GM23248 (cell line): ENCODE results near the gene ITFG1.

Source experiments
- EZH2 ChIP-seq: fragments of 200-600 bp; sonication (generic); IDR thresholded peaks from 2 replicates; pipeline ENCODE4 v1.6.1; 2018; ENCODE audit warnings: antibody characterized with exemption, mild to moderate bottlenecking; ENCODE audit not compliant: insufficient read depth, poor library complexity, severe bottlenecking
- EZH2phosphoT487 ChIP-seq: fragments of 200-600 bp; sonication (generic); IDR thresholded peaks from 2 replicates; pipeline ENCODE4 v1.6.1; 2018; ENCODE audit warnings: antibody characterized with exemption, moderate library complexity, mild to moderate bottlenecking, low read depth; ENCODE audit not compliant: insufficient read depth

- TF ChIP-seq EZH2 (no peak), EZH2phosphoT487 (no peak)
Observed at GRCh38 chr16:47483616-47484015, 22.8 kb upstream of the ITFG1 start.
